ENCODE data around the gene FOXK1. TPM values are rescaled to one million over a fixed set of nuclear protein-coding genes. Genes with fewer than 3 reads are reported as not detected.
"Not testable (repeated sequence)": the region's sequence is repeated elsewhere in the genome, so short reads cannot be mapped to it uniquely, and the experiment has no call there.

The FOXK1 gene
- 13.4 and 20.8 TPM in 2 replicates for total RNA-seq (2014; rRNA removed; shearing (Covaris generic))

GRCh38 chr7:4681886-4682620 lies at the start of gene FOXK1:
FOXK1 (plus strand) TSS chr7:4682295; CDS start chr7:4682309, 14 bp downstream.
- DNase-seq (ENCODE audit: low spot score) = peak; percentile 53
- in situ Hi-C loops (cut with HindIII; ENCODE audit: low sequenced_read_pairs) = no loop called here

GRCh38 chr7:4633012-4633411 lies 49.1 kb upstream of the FOXK1 start:
- in situ Hi-C loops (cut with HindIII; ENCODE audit: low sequenced_read_pairs) = no loop called here
- DNase-seq (ENCODE audit: low spot score) = no peak

- in situ Hi-C loops (cut with HindIII; ENCODE audit: low sequenced_read_pairs) = no loop called here
- DNase-seq (ENCODE audit: low spot score) = no peak
These were observed 47.9 kb upstream of the FOXK1 start for GRCh38 chr7:4634166-4634565.

GRCh38 chr7:4638781-4639575 lies 43.1 kb upstream of the FOXK1 start:
- in situ Hi-C loops (cut with HindIII; ENCODE audit: low sequenced_read_pairs) = no loop called here
- DNase-seq (ENCODE audit: low spot score) = no peak

- DNase-seq (ENCODE audit: low spot score) = no peak
- in situ Hi-C loops (cut with HindIII; ENCODE audit: low sequenced_read_pairs) = no loop called here
These were observed 40.9 kb upstream of the FOXK1 start for GRCh38 chr7:4641091-4641666.

- DNase-seq (ENCODE audit: low spot score) = peak; percentile 84
- in situ Hi-C loops (cut with HindIII; ENCODE audit: low sequenced_read_pairs) = no loop called here
These were observed 40.2 kb upstream of the FOXK1 start for GRCh38 chr7:4641667-4642467.

- DNase-seq (ENCODE audit: low spot score) = peak; percentile 23
- in situ Hi-C loops (cut with HindIII; ENCODE audit: low sequenced_read_pairs) = no loop called here
These were observed 39.5 kb upstream of the FOXK1 start for GRCh38 chr7:4642468-4643203.

GRCh38 chr7:4643204-4643471 lies 39.0 kb upstream of the FOXK1 start:
- in situ Hi-C loops (cut with HindIII; ENCODE audit: low sequenced_read_pairs); DNase-seq (ENCODE audit: low spot score): not testable (repeated sequence)

- in situ Hi-C loops (cut with HindIII; ENCODE audit: low sequenced_read_pairs) = no loop called here
- DNase-seq (ENCODE audit: low spot score) = no peak
These were observed 36.8 kb upstream of the FOXK1 start for GRCh38 chr7:4645246-4645645.

- DNase-seq (ENCODE audit: low spot score) = no peak
- in situ Hi-C loops (cut with HindIII; ENCODE audit: low sequenced_read_pairs) = no loop called here
These were observed 34.0 kb upstream of the FOXK1 start for GRCh38 chr7:4648111-4648510.

- in situ Hi-C loops (cut with HindIII; ENCODE audit: low sequenced_read_pairs) = no loop called here
- peak; percentile 8 for DNase-seq (ENCODE audit: low spot score)
These were observed 31.6 kb upstream of the FOXK1 start for GRCh38 chr7:4650433-4651047.

- in situ Hi-C loops (cut with HindIII; ENCODE audit: low sequenced_read_pairs) = no loop called here
- DNase-seq (ENCODE audit: low spot score) = no peak
These were observed 28.3 kb upstream of the FOXK1 start for GRCh38 chr7:4653771-4654170.

GRCh38 chr7:4655311-4655710 lies 26.8 kb upstream of the FOXK1 start:
- no peak for DNase-seq (ENCODE audit: low spot score)
- in situ Hi-C loops (cut with HindIII; ENCODE audit: low sequenced_read_pairs) = no loop called here

GRCh38 chr7:4655896-4656295 lies 26.2 kb upstream of the FOXK1 start:
- no peak for DNase-seq (ENCODE audit: low spot score)
- in situ Hi-C loops (cut with HindIII; ENCODE audit: low sequenced_read_pairs) = no loop called here

- in situ Hi-C loops (cut with HindIII; ENCODE audit: low sequenced_read_pairs) = no loop called here
- no peak for DNase-seq (ENCODE audit: low spot score)
These were observed 24.3 kb upstream of the FOXK1 start for GRCh38 chr7:4657640-4658417.

GRCh38 chr7:4659551-4660286 lies 22.4 kb upstream of the FOXK1 start:
- DNase-seq (ENCODE audit: low spot score) = no peak
- in situ Hi-C loops (cut with HindIII; ENCODE audit: low sequenced_read_pairs) = no loop called here

GRCh38 chr7:4661871-4662270 lies 20.2 kb upstream of the FOXK1 start:
- no peak for DNase-seq (ENCODE audit: low spot score)
- in situ Hi-C loops (cut with HindIII; ENCODE audit: low sequenced_read_pairs) = no loop called here

All from G401 (cell line).